Liver (tissue), 9 donors: ENCODE measurements around the gene FAM118A. TPM values are rescaled to one million over a fixed set of nuclear protein-coding genes. Genes with fewer than 3 reads are reported as not detected.
"Not testable (repeated sequence)": the region's sequence is repeated elsewhere in the genome, so short reads cannot be mapped to it uniquely, and the experiment has no call there.

ENCODE experiments used
- DNase-seq: peaks from one replicate; pipeline ENCODE4 v3.0.0-alpha.2; 2017; ENCODE audit warnings: low spot score
- H3K27ac ChIP-seq, 2 donors: one replicate each; pipeline ENCODE4 v1.7.0; 2013; ENCODE audit warnings: inconsistent platforms in 2 of 2, low read length in 2 of 2, control low read depth in 1 of 2, low read depth in 1 of 2, mild to moderate bottlenecking in 1 of 2
- H3K27me3 ChIP-seq, 4 donors: one replicate each; pipeline versions ENCODE4 v1.6.1 to v1.7.0; 2013; ENCODE audit warnings: low read length in 3 of 4, inconsistent platforms in 1 of 4, mild to moderate bottlenecking in 1 of 4, moderate library complexity in 1 of 4; ENCODE audit not compliant: control insufficient read depth in 4 of 4, insufficient read depth in 4 of 4
- H3K36me3 ChIP-seq, 4 donors: one replicate each; pipeline versions ENCODE4 v1.6.1 to v1.7.0; 2013; ENCODE audit warnings: low read length in 3 of 4, mild to moderate bottlenecking in 3 of 4, low read depth in 1 of 4, moderate library complexity in 1 of 4; ENCODE audit not compliant: control insufficient read depth in 4 of 4, insufficient read depth in 3 of 4
- H3K4me1 ChIP-seq, 4 donors: one replicate each; pipeline versions ENCODE4 v1.6.1 to v1.7.0; 2013; ENCODE audit warnings: low read length in 3 of 4, mild to moderate bottlenecking in 3 of 4, moderate library complexity in 1 of 4; ENCODE audit not compliant: control insufficient read depth in 4 of 4, insufficient read depth in 4 of 4
- H3K4me3 ChIP-seq, 3 donors: one replicate each; pipeline versions ENCODE4 v1.6.1 to v1.7.0; 2013; ENCODE audit warnings: low read length in 3 of 3, control low read depth in 1 of 3, low read depth in 1 of 3, mild to moderate bottlenecking in 1 of 3
- H3K9ac ChIP-seq, 2 donors: one replicate each; pipeline ENCODE4 v1.7.0; 2013; ENCODE audit warnings: low read length in 2 of 2, mild to moderate bottlenecking in 2 of 2, moderate library complexity in 2 of 2, control low read depth in 1 of 2, low read depth in 1 of 2
- H3K9me3 ChIP-seq, 4 donors: one replicate each; pipeline versions ENCODE4 v1.6.1 to v1.7.0; 2013; ENCODE audit warnings: low read length in 3 of 4; ENCODE audit not compliant: control insufficient read depth in 4 of 4
- EGR1 ChIP-seq, 2 donors: IDR thresholded peaks; 2 replicates each; pipeline ENCODE4 v1.6.1; 2016 to 2018; ENCODE audit warnings: antibody characterized with exemption in 2 of 2, low read depth in 2 of 2
- FOXA2 ChIP-seq: IDR thresholded peaks from 2 replicates; pipeline ENCODE4 v1.6.1; 2016; ENCODE audit warnings: antibody characterized with exemption
- GABPA ChIP-seq, 2 donors: IDR thresholded peaks in 1 of 2; conservative IDR thresholded peaks in 1 of 2; 2 replicates each; pipeline ENCODE4 v1.6.1; 2016; ENCODE audit warnings: antibody characterized with exemption in 2 of 2, mild to moderate bottlenecking in 1 of 2, moderate library complexity in 1 of 2
- HNF4A ChIP-seq, 2 donors: conservative IDR thresholded peaks; 2 replicates each; pipeline ENCODE4 v1.6.1; 2016; ENCODE audit warnings: antibody characterized with exemption in 2 of 2, mild to moderate bottlenecking in 2 of 2
- HNF4G ChIP-seq: IDR thresholded peaks from 2 replicates; pipeline ENCODE4 v1.6.1; 2016; ENCODE audit warnings: antibody characterized with exemption
- JUND ChIP-seq, 2 donors: IDR thresholded peaks; 2 replicates each; pipeline ENCODE4 v1.6.1; 2016; ENCODE audit warnings: antibody characterized with exemption in 2 of 2
- NR2F2 ChIP-seq: IDR thresholded peaks from 2 replicates; pipeline ENCODE4 v1.6.1; 2016; ENCODE audit warnings: antibody characterized with exemption
- RAD21 ChIP-seq, 2 donors: IDR thresholded peaks; 2 replicates each; pipeline ENCODE4 v1.6.1; 2016; ENCODE audit warnings: antibody characterized with exemption in 2 of 2, mild to moderate bottlenecking in 2 of 2
- RXRA ChIP-seq, 2 donors: IDR thresholded peaks; 2 replicates each; pipeline ENCODE4 v1.6.1; 2017 to 2018; ENCODE audit warnings: antibody characterized with exemption in 2 of 2, mild to moderate bottlenecking in 1 of 2
- SP1 ChIP-seq: IDR thresholded peaks from 2 replicates; pipeline ENCODE4 v1.6.1; 2018; ENCODE audit warnings: antibody characterized with exemption, mild to moderate bottlenecking
- TAF1 ChIP-seq: conservative IDR thresholded peaks from 2 replicates; pipeline ENCODE4 v1.6.1; 2016; ENCODE audit warnings: antibody characterized with exemption, mild to moderate bottlenecking
- YY1 ChIP-seq: IDR thresholded peaks from 2 replicates; pipeline ENCODE4 v1.6.1; 2016; ENCODE audit warnings: antibody characterized with exemption, mild to moderate bottlenecking
- WGBS: extraction: QIAGEN DNeasy Blood & Tissue Kit; methylation state at CpG from one replicate; pipeline ENCODE4 v1.1.7; 2013; 5-methylcytosine and 5-hydroxymethylcytosine counted together
- polyA plus RNA-seq, 2 donors: library from polyadenylated mRNA; stranded (reverse) in 1 of 2; unstranded in 1 of 2; fragments of 200-250 nt in 1 of 2; fragments of >200 nt in 1 of 2; fragmentation: Nextera tagmentation in 1 of 2; extraction: Ambion mirVana in 1 of 2; gene quantifications; one replicate each; pipeline versions ENCODE4 v1.2.1 to v1.2.3, GENCODE V29; 2013 to 2015
- total RNA-seq, 2 donors: library from RNA; depleted of rRNA; stranded (reverse); fragments of >200 nt; gene quantifications; one replicate each; pipeline ENCODE4 v1.2.3, GENCODE V29; 2014
- TF ChIP-seq, protein P1 (sequence below): IDR thresholded peaks from 2 replicates; pipeline ENCODE4 v1.6.1; 2016; ENCODE audit warnings: antibody characterized with exemption
- TF ChIP-seq, protein P2 (sequence below): fragments of 150-350 bp; IDR thresholded peaks from 2 replicates; pipeline ENCODE4 v1.5.1; 2017; ENCODE audit warnings: improper control_type of control experiment, low read depth, low read length; ENCODE audit not compliant: missing input control
- TF ChIP-seq, protein P3 (sequence below): IDR thresholded peaks from 2 replicates; pipeline ENCODE4 v1.6.1; 2016; ENCODE audit warnings: antibody characterized with exemption
- TF ChIP-seq, protein P4 (sequence below): IDR thresholded peaks from 2 replicates; pipeline ENCODE4 v1.6.1; 2016; ENCODE audit warnings: antibody characterized with exemption
- TF ChIP-seq, protein P5 (sequence below): IDR thresholded peaks from 2 replicates; pipeline ENCODE4 v1.6.1; 2016; ENCODE audit warnings: antibody characterized with exemption, mild to moderate bottlenecking
- donor health status: healthy.
- donor health status: healthy.
- donor health status: healthy.
- donor health status: healthy.
- donor health status: healthy.

Gene FAM118A
- total RNA-seq (10 to 100 TPM in 1 of 2 donors, 1 to 10 TPM in 1; 4.7 to 36.0 TPM), polyA plus RNA-seq (1 to 10 TPM; 4.9 to 6.3 TPM)

DNA sequence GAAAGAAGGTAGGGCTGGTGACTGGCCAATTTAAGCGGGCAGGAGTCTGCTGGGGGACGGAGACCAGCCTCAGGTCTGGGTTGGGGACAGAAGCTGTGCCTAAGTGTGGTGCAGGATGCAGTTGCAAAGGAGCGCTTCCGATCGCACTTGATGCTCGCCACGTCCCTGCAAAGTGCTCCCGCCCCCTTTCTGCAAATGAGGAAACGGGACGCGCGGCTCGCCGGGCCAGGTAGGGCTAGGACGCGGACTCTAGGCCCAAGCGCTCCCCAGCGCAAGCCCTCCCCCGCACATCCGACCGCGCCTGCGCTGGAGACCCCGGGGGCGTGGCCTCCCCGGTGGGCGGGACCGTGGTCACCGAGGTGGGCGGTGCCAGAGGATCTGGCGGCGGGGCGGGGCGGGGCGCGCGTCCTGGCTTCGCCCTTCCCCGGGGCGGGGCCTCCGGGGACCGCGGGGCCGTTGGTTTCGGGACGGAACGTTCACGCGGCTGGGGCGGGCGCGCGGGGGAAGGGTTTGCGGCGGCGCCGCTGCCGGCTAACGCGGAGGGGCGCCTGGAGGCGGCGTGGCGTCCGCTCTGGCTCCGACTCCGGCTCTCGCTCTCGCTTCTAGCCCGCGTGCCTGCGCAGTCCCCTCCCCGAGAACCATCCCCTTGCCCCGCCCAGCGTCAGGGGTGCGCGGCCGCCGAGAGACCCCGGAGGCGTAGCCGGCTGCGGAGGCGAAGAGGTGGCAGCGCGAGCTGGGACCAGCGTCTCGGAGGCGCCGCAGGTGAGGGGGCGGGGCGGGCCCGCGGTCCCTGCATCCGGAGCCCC lies at the start of gene FAM118A:
Gene FAM118A, plus strand, starts transcription at position 513 of the 806 bp plus-strand sequence. CDS start 12,446 bp downstream, outside the sequence.
- H3K9me3 ChIP-seq = no peaks in the 10 kb centered on the region
- TF ChIP-seq, protein P1, sequence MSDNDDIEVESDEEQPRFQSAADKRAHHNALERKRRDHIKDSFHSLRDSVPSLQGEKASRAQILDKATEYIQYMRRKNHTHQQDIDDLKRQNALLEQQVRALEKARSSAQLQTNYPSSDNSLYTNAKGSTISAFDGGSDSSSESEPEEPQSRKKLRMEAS = no peak
- TF ChIP-seq HNF4A (conservative IDR thresholded peaks at IDR 0.05) (peak in 1 of 2 donors; percentile 31), HNF4G (no peak), EGR1 (IDR thresholded peaks at IDR 0.05; ENCODE audit: low read depth in 2 of 2) (peak; percentile 89 to 97), SP1 (peak; percentile 55), TAF1 (no peak), RAD21 (IDR thresholded peaks at IDR 0.05) (peak in 1 of 2 donors; percentile 24), GABPA (IDR thresholded peaks at IDR 0.05 in 1 of 2, conservative IDR thresholded peaks at IDR 0.05 in 1 of 2) (peak in 1 of 2 donors; percentile 40)
- peak; percentile 100 for DNase-seq
- peak within 1 kb of the TSS; percentile 71 to 87 (median 80) for H3K4me3 ChIP-seq
- under 1% methylated on average over 95 of the region's 95 CpGs for WGBS
- peak within 1 kb of the TSS; percentile 74 to 85 for H3K27ac ChIP-seq
- H3K4me1 ChIP-seq = peaks cover 2 to 17% (median 10%) of the 10 kb centered on the region in 4 donors
- H3K27me3 ChIP-seq = no peaks in the 10 kb centered on the region
- no peaks in the 10 kb centered on the region for H3K36me3 ChIP-seq
- H3K9ac ChIP-seq = peak within 1 kb of the TSS; percentile 50 to 59

DNA sequence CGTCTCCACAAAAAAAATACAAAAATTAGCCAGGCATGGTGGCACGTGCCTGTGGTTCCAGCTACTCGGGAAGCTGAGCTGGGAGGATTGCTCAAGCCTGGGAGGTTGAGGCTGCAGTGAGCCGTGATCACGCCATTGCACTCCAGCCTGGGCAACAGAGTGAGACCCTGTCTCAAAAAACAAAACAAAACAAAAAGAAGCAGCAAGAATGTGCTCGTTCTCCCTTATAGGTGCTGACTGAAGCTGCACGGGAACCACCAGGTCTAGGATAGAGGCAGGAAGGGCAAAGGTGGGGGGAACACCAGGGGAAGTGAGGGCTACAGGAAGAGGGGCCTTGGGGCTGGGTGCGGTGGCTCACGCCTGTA lies 49.4 kb upstream of the FAM118A start:
- DNase-seq, H3K27me3 ChIP-seq, H3K9me3 ChIP-seq, H3K4me3 ChIP-seq, H3K9ac ChIP-seq, H3K36me3 ChIP-seq, H3K27ac ChIP-seq: not testable (repeated sequence)
- H3K4me1 ChIP-seq = peaks cover 0 to 21% (median 5%) of the 10 kb centered on the region in 4 donors
- 87% methylated on average over 9 of the region's 9 CpGs for WGBS

DNA sequence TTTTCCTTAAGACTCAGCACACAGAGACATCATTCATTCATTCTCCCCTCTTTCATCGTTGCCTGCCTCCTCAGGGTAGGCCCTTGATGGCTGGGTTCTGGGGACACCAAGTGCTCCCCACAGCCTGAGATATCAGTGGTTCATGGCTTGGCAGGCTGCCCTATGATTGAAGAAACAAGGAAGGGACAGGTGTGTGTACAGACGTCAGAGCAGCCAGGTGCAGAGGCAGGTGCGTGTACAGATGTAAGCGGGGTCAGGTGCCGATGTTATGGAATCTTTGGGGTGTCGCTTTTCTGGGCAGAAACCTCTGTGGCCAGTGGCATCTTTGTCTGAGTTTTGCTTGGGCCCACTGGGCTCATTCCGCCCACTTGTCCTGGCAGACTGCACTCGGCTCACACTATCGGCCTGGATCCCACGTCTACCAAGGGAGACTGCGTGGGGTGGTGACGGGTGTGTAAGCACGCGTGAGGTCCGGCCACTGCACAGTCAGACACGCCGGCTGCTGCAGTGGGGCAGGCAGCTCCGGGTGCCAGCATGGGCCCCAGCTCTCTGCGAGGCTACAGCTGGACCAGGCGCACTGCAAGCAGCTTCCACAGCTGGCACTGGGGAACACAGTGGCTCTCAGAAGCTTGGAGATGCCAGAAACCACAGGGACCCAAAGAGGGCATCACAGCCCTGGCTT lies 48.2 kb upstream of the FAM118A start:
- Histone ChIP-seq H3K4me3 (no peak overlapping the region), H3K27me3 (no peaks in the 10 kb centered on the region), H3K9ac (no peak overlapping the region), H3K36me3 (no peaks in the 10 kb centered on the region), H3K4me1 (peaks cover 0 to 21% (median 5%) of the 10 kb centered on the region in 4 donors), H3K27ac (no peak overlapping the region), H3K9me3 (no peaks in the 10 kb centered on the region)
- 91% methylated on average over 20 of the region's 20 CpGs for WGBS
- no peak for DNase-seq
- TF ChIP-seq, protein P2, sequence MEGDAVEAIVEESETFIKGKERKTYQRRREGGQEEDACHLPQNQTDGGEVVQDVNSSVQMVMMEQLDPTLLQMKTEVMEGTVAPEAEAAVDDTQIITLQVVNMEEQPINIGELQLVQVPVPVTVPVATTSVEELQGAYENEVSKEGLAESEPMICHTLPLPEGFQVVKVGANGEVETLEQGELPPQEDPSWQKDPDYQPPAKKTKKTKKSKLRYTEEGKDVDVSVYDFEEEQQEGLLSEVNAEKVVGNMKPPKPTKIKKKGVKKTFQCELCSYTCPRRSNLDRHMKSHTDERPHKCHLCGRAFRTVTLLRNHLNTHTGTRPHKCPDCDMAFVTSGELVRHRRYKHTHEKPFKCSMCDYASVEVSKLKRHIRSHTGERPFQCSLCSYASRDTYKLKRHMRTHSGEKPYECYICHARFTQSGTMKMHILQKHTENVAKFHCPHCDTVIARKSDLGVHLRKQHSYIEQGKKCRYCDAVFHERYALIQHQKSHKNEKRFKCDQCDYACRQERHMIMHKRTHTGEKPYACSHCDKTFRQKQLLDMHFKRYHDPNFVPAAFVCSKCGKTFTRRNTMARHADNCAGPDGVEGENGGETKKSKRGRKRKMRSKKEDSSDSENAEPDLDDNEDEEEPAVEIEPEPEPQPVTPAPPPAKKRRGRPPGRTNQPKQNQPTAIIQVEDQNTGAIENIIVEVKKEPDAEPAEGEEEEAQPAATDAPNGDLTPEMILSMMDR = no peak
- TF ChIP-seq NR2F2 = no peak
- TF ChIP-seq, protein P3, sequence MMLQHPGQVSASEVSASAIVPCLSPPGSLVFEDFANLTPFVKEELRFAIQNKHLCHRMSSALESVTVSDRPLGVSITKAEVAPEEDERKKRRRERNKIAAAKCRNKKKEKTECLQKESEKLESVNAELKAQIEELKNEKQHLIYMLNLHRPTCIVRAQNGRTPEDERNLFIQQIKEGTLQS = no peak
- TF ChIP-seq, protein P4, sequence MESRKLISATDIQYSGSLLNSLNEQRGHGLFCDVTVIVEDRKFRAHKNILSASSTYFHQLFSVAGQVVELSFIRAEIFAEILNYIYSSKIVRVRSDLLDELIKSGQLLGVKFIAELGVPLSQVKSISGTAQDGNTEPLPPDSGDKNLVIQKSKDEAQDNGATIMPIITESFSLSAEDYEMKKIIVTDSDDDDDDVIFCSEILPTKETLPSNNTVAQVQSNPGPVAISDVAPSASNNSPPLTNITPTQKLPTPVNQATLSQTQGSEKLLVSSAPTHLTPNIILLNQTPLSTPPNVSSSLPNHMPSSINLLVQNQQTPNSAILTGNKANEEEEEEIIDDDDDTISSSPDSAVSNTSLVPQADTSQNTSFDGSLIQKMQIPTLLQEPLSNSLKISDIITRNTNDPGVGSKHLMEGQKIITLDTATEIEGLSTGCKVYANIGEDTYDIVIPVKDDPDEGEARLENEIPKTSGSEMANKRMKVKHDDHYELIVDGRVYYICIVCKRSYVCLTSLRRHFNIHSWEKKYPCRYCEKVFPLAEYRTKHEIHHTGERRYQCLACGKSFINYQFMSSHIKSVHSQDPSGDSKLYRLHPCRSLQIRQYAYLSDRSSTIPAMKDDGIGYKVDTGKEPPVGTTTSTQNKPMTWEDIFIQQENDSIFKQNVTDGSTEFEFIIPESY = no peak
- TF ChIP-seq, protein P1 = no peak
- TF ChIP-seq, protein P5, sequence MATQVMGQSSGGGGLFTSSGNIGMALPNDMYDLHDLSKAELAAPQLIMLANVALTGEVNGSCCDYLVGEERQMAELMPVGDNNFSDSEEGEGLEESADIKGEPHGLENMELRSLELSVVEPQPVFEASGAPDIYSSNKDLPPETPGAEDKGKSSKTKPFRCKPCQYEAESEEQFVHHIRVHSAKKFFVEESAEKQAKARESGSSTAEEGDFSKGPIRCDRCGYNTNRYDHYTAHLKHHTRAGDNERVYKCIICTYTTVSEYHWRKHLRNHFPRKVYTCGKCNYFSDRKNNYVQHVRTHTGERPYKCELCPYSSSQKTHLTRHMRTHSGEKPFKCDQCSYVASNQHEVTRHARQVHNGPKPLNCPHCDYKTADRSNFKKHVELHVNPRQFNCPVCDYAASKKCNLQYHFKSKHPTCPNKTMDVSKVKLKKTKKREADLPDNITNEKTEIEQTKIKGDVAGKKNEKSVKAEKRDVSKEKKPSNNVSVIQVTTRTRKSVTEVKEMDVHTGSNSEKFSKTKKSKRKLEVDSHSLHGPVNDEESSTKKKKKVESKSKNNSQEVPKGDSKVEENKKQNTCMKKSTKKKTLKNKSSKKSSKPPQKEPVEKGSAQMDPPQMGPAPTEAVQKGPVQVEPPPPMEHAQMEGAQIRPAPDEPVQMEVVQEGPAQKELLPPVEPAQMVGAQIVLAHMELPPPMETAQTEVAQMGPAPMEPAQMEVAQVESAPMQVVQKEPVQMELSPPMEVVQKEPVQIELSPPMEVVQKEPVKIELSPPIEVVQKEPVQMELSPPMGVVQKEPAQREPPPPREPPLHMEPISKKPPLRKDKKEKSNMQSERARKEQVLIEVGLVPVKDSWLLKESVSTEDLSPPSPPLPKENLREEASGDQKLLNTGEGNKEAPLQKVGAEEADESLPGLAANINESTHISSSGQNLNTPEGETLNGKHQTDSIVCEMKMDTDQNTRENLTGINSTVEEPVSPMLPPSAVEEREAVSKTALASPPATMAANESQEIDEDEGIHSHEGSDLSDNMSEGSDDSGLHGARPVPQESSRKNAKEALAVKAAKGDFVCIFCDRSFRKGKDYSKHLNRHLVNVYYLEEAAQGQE = no peak
- no peak for TF ChIP-seq HNF4G
- no peak for TF ChIP-seq RXRA (IDR thresholded peaks at IDR 0.05)
- TF ChIP-seq FOXA2 = no peak
- no peak for TF ChIP-seq SP1
- no peak for TF ChIP-seq GABPA (IDR thresholded peaks at IDR 0.05 in 1 of 2, conservative IDR thresholded peaks at IDR 0.05 in 1 of 2)
- no peak for TF ChIP-seq JUND (IDR thresholded peaks at IDR 0.05)
- no peak for TF ChIP-seq EGR1 (IDR thresholded peaks at IDR 0.05; ENCODE audit: low read depth in 2 of 2)
- TF ChIP-seq RAD21 (IDR thresholded peaks at IDR 0.05) = no peak
- no peak for TF ChIP-seq TAF1
- TF ChIP-seq HNF4A (conservative IDR thresholded peaks at IDR 0.05) = no peak
- no peak for TF ChIP-seq YY1
